Measurements from ENCODE around the gene SLC35F5. TPM values are rescaled to one million over a fixed set of nuclear protein-coding genes. Genes with fewer than 3 reads are reported as not detected.

Gene SLC35F5
- total RNA-seq, 2 experiments from 2014 or later, result 51.1 to 56.3 TPM

DNA sequence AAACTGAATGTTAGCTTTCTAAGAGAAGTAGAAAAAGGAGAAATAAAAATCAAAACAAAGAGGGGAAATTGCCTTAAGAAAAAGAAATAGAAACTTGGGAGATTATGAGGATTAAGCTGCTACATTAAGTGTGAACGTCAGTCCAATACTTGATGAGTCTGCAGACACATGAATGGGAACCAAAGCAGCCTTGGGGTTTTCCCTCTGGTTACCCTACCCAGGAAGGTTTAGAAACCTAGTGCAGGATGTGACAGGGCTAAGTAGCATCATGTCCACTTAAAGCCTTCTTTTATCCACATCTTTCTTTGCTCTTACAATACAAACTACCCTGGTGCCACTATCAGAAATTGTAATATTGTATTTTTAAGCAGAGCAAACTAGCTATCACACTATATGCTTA lies 22.3 kb downstream of the SLC35F5 start:
- no peaks in the 10 kb centered on the region for H4K20me1 ChIP-seq (ENCODE audit: insufficient read depth, low read length)
- CTCF ChIA-PET (ENCODE audit: unreplicated experiment), result no interaction called here
- no TSS peak for BruUV-seq (replicated peaks)
- no peak overlapping the region for H3K4me3 ChIP-seq (ENCODE audit: low read depth, low read length, poor library complexity, severe bottlenecking)
- no peaks in the 10 kb centered on the region for H3K9me3 ChIP-seq (ENCODE audit: low read length)
- H3K79me2 ChIP-seq (ENCODE audit: insufficient read depth, low read depth, low read length), result no peaks in the 10 kb centered on the region
- no peak overlapping the region for H2AFZ ChIP-seq (ENCODE audit: low read length)
- no peaks in the 10 kb centered on the region for H3K9me2 ChIP-seq (ENCODE audit: insufficient read depth, low read length)
- peaks cover 85% of the 10 kb centered on the region for H3K36me3 ChIP-seq (ENCODE audit: insufficient read depth, low read length)
- no peak overlapping the region for H3K4me2 ChIP-seq (ENCODE audit: low read length)
- no peak overlapping the region for H3K27ac ChIP-seq (ENCODE audit: low read depth, low read length, poor library complexity, severe bottlenecking)
- POLR2A ChIA-PET, result interaction anchor here (0.8 to 2.7 kb wide), 4 partner anchors 10 to 210 kb away, joined by 3 to 8 read pairs (median 4); partner anchors contain the start of gene SLC35F5
- no peak for TF ChIP-seq EZH2phosphoT487 (IDR thresholded peaks at IDR 0.05; ENCODE audit: borderline replicate concordance, low read depth, low read length)
- no peaks in the 10 kb centered on the region for H3K4me1 ChIP-seq (ENCODE audit: insufficient read depth, low read length, poor library complexity, severe bottlenecking)
- no peak for DNase-seq (ENCODE audit: low spot score)
- intact Hi-C loops (cut with micrococcal nuclease; ENCODE audit: unreplicated experiment), result no loop called here

DNA sequence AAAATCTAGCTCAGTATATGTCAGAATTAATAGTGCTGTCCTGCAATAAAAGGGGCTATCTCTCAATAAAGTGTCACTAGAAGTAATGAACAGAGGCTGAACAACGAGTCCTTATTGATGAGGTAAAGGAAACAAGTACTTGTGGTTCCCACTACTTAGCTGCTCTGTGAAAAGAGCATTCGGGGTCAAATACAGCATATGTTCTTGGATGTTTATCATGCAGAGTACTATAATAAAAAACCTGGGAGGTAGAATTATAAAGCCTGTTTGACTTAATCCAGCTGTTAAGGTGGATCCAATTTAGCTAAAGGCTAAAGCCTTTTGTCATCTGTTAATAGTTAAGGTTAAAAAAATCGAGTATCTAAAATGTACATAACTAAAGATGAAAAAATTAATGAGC lies 32.4 kb downstream of the SLC35F5 start:
- Histone ChIP-seq H2AFZ (ENCODE audit: low read length) (no peak overlapping the region), H3K9me3 (ENCODE audit: low read length) (no peaks in the 10 kb centered on the region), H4K20me1 (ENCODE audit: insufficient read depth, low read length) (no peaks in the 10 kb centered on the region), H3K4me3 (ENCODE audit: low read depth, low read length, poor library complexity, severe bottlenecking) (no peak overlapping the region), H3K27ac (ENCODE audit: low read depth, low read length, poor library complexity, severe bottlenecking) (no peak overlapping the region), H3K4me1 (ENCODE audit: insufficient read depth, low read length, poor library complexity, severe bottlenecking) (no peaks in the 10 kb centered on the region), H3K4me2 (ENCODE audit: low read length) (no peak overlapping the region), H3K9me2 (ENCODE audit: insufficient read depth, low read length) (no peaks in the 10 kb centered on the region), H3K79me2 (ENCODE audit: insufficient read depth, low read depth, low read length) (no peaks in the 10 kb centered on the region), H3K36me3 (ENCODE audit: insufficient read depth, low read length) (peaks cover 51% of the 10 kb centered on the region)
- no peak for TF ChIP-seq EZH2phosphoT487 (IDR thresholded peaks at IDR 0.05; ENCODE audit: borderline replicate concordance, low read depth, low read length)
- TF ChIP-seq, protein P1, sequence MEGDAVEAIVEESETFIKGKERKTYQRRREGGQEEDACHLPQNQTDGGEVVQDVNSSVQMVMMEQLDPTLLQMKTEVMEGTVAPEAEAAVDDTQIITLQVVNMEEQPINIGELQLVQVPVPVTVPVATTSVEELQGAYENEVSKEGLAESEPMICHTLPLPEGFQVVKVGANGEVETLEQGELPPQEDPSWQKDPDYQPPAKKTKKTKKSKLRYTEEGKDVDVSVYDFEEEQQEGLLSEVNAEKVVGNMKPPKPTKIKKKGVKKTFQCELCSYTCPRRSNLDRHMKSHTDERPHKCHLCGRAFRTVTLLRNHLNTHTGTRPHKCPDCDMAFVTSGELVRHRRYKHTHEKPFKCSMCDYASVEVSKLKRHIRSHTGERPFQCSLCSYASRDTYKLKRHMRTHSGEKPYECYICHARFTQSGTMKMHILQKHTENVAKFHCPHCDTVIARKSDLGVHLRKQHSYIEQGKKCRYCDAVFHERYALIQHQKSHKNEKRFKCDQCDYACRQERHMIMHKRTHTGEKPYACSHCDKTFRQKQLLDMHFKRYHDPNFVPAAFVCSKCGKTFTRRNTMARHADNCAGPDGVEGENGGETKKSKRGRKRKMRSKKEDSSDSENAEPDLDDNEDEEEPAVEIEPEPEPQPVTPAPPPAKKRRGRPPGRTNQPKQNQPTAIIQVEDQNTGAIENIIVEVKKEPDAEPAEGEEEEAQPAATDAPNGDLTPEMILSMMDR (conservative IDR thresholded peaks at IDR 0.05; ENCODE audit: low read length), result no peak
- ChIA-PET CTCF (ENCODE audit: unreplicated experiment) (no interaction called here), POLR2A (interaction anchor here (0.6 to 3.4 kb wide), 4 partner anchors 8 to 852 kb away, joined by 3 to 13 read pairs (median 4); no protein-coding TSS in a partner anchor)
- DNase-seq (ENCODE audit: low spot score), result no peak
- intact Hi-C loops (cut with micrococcal nuclease; ENCODE audit: unreplicated experiment), result no loop called here
- no TSS peak for BruUV-seq (replicated peaks)

DNA sequence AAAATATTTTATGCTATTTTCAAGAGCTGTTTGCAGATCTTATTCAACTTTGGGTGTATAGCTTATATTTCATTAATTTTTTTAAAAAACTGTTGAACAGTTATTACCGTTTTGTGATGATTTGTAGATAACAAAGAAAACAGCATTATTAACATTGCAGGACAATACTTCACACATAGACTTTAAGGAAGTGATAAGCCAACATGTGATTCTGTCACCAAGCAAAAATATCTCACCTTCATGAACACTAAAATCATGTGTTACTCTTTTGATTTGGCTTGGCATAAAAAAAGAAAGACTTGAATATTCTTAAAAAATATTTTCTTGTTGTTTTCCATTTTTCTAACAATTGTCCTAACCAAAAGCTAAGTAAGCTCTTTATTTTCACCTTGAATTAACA lies 33.0 kb downstream of the SLC35F5 start:
- POLR2A ChIA-PET, result interaction anchor here (0.7 to 1.3 kb wide), 5 partner anchors 11 to 184 kb away, joined by 3 to 8 read pairs (median 4); no protein-coding TSS in a partner anchor
- no TSS peak for BruUV-seq (replicated peaks)

More for the DNA sequence above, 33.0 kb downstream of the SLC35F5 start:
- CTCF ChIA-PET (ENCODE audit: unreplicated experiment), result no interaction called here
- no peak overlapping the region for H3K4me2 ChIP-seq (ENCODE audit: low read length)
- H3K4me1 ChIP-seq (ENCODE audit: insufficient read depth, low read length, poor library complexity, severe bottlenecking), result no peaks in the 10 kb centered on the region
- no peak for DNase-seq (ENCODE audit: low spot score)
- TF ChIP-seq, protein P1 (conservative IDR thresholded peaks at IDR 0.05; ENCODE audit: low read length), result no peak
- no peak for TF ChIP-seq EZH2phosphoT487 (IDR thresholded peaks at IDR 0.05; ENCODE audit: borderline replicate concordance, low read depth, low read length)
- no peaks in the 10 kb centered on the region for H3K9me3 ChIP-seq (ENCODE audit: low read length)
- H4K20me1 ChIP-seq (ENCODE audit: insufficient read depth, low read length), result no peaks in the 10 kb centered on the region
- peaks cover 47% of the 10 kb centered on the region for H3K36me3 ChIP-seq (ENCODE audit: insufficient read depth, low read length)
- no peaks in the 10 kb centered on the region for H3K79me2 ChIP-seq (ENCODE audit: insufficient read depth, low read depth, low read length)
- H2AFZ ChIP-seq (ENCODE audit: low read length), result no peak overlapping the region
- H3K27ac ChIP-seq (ENCODE audit: low read depth, low read length, poor library complexity, severe bottlenecking), result no peak overlapping the region
- intact Hi-C loops (cut with micrococcal nuclease; ENCODE audit: unreplicated experiment), result no loop called here
- H3K9me2 ChIP-seq (ENCODE audit: insufficient read depth, low read length), result no peaks in the 10 kb centered on the region
- H3K4me3 ChIP-seq (ENCODE audit: low read depth, low read length, poor library complexity, severe bottlenecking), result no peak overlapping the region
